Hypothalamus (tissue), 51 donors: ENCODE results near the gene CDC20.
A peak's percentile ranks its signal among the peaks of the same experiment; 100 is the strongest.
"Not testable (repeated sequence)": the region's sequence is repeated elsewhere in the genome, so short reads cannot be mapped to it uniquely, and the experiment has no call there.

Source experiments
- DNase-seq, 51 donors: peaks; one replicate each; lab custom pipeline; 2025; lab: John Stamatoyannopoulos, UW

The CDC20 gene

DNA sequence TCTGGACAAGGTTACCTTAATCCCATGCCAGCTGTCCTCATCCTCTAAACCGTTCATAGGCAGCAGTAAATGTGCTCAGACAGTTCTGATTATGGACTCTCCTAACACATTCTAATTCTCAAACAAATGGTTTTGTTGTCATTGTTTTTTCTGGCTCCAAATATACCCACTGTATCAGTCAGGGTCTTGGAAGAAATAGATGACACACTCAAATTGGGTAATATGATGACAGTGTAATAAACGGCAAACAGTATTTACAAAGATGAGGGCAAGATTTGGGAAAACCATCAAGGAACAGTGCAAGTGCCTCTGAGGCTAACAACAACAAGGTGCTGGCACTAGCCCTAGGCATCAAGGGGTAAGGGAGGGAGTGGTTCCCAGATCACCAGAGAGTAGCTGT lies 4.3 kb upstream of the CDC20 start:
- no peak for DNase-seq

DNA sequence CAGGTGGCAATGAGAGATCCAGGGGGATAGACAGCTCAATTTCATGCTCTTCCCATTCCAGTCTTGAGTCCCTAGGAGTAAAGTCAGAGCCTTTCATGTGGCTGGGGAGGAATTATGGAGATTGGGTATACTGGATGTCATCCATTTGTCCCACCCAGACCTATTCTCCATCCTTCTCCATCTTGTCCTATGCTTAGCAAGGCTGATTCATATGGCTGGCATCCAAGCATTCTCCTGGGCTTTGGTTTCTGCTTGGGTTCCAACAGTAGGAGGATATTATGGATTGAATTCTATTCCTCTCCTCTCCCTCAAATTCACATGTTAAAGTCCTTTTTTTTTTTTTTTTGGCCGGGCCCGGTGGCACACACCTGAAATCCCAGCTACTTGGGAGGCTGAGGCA lies 3.8 kb upstream of the CDC20 start:
- no peak for DNase-seq

DNA sequence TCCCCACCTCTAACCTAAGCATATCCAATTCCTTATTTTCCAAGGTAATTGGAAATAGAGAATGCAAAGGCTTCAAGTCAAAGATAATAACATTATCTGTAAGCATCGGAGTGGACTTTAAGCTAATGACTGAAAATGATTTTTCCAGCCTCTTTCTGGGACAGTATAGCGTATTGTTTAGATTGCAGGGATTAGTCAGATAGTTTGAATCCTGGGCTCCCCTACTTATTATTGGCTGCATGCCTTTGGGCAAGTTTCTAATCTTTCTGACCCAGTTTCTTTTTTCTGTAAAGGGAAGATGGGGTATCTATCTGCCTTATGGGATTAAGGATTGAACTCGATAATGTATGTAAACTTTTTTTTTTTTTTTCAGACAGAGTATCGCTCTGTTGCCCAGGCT lies 1.5 kb upstream of the CDC20 start:
- no peak for DNase-seq

GRCh38 chr1:43358121-43358745 lies 548 bp upstream of the CDC20 start:
- DNase-seq = peak in 4 of 51 donors; percentile 29 to 74 (median 54)

DNA sequence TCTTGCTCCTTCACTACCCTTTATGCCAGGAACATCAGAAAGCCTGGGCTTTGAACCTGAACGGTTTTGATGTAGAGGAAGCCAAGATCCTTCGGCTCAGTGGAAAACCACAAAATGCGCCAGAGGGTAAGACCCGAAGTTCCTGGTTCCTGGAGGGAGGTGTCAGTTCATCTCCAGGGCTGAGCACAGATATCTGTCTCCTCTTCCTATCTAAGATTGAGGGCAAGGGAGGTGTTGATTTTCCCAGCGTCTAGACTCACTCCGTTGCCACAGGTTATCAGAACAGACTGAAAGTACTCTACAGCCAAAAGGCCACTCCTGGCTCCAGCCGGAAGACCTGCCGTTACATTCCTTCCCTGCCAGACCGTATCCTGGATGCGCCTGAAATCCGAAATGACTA lies 915 bp downstream of the CDC20 start:
- no peak for DNase-seq

DNA sequence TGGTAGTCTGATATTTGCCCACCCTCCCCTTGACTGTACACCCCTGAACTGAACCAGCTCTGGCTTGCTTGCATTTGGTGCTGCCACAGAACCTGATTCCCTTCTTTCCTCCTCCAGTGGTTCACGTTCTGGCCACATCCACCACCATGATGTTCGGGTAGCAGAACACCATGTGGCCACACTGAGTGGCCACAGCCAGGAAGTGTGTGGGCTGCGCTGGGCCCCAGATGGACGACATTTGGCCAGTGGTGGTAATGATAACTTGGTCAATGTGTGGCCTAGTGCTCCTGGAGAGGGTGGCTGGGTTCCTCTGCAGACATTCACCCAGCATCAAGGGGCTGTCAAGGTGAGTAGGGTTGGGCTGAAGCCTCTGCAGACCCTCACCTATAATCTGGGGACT lies 1.8 kb downstream of the CDC20 start:
- no peak for DNase-seq

- no peak for DNase-seq
These were observed 4.6 kb downstream of the CDC20 start for GRCh38 chr1:43363283-43363934.

- no peak for DNase-seq
These were observed 5.2 kb downstream of the CDC20 start for GRCh38 chr1:43363935-43364525.

DNA sequence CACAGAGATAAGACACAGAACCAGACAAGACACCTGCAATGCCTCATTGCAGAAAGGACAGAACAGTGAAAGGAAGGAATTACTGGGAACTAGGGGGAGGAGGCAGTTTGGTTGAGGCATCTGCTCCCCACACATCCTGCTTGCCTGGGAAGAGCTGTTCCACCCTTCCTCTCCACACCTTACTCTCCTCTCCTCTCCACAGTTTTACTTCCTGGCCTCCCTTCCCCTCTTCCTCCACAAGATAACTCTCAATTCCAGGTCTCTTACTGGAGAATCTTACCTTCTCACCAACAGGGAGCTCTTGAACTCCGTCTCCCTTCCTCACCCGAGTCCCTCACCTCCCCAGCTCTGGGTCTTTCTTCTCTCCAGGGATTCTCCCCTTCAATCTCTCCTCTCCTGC lies 6.9 kb downstream of the CDC20 start:
- DNase-seq = no peak

DNA sequence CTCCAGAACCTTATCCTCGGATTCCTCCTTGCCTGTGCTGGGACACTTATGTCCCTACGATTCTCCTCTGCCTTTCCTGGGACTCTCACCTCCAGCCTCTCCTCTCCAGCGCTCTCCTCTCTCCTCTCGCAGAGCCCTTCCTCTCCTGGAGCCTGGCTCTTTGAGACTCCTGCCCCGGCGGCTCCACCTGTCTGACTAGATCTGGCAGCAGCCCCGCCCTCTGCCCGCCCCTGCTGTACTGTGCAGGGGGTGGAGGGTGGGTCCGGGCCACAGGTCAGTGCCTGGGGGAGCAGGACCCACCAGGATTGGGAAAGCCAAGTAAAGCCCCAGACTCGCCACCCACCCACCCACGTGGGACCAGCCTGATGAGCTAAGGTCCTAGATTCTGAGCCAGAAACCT lies 7.4 kb downstream of the CDC20 start:
- no peak for DNase-seq

GRCh38 chr1:43366601-43367025 lies 7.8 kb downstream of the CDC20 start:
- DNase-seq = no peak

DNA sequence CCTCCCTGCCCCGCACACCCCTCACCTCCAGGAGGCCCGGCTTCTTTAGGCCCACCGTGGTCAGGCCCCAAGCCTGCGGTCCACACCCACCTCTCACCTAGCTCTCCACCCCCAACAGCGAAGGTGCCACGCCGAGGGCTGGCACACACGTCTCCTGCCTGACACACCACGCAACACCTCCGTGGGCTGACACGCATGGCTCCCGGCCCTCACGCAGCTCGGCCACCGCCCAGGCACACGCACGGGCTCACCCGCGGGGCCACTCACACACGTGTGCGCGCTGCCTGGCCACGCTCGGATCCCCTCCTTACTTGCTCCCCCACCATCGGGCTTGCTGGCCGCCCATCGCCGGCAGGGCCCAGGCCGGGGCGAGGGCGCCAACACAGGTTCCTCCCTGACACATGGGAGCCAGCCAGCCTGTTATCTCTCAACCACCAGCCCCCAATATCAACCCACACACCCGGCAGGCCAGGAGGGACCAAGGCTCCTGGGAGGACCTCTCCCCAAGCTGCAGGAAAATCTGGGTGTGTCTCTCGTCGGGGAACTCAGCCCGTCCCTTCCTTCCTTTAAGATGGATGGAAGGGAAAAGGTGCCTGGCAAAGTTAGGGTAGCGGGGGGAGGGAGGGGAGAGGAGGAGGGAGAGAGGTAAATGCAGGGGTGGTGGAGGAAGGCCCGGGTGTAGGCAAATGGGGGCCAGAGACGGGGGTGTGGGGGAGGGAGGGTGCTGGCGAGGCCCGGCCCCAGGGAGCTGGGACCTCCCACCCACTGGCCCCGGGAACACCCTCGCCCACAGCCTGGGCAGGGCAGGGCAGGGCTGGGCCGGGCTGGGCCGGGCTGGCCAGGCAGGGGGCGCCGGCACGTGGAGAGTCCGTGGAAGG lies 8.5 kb downstream of the CDC20 start:
- DNase-seq = peak in 5 of 51 donors; percentile 10 to 35 (median 27)

DNA sequence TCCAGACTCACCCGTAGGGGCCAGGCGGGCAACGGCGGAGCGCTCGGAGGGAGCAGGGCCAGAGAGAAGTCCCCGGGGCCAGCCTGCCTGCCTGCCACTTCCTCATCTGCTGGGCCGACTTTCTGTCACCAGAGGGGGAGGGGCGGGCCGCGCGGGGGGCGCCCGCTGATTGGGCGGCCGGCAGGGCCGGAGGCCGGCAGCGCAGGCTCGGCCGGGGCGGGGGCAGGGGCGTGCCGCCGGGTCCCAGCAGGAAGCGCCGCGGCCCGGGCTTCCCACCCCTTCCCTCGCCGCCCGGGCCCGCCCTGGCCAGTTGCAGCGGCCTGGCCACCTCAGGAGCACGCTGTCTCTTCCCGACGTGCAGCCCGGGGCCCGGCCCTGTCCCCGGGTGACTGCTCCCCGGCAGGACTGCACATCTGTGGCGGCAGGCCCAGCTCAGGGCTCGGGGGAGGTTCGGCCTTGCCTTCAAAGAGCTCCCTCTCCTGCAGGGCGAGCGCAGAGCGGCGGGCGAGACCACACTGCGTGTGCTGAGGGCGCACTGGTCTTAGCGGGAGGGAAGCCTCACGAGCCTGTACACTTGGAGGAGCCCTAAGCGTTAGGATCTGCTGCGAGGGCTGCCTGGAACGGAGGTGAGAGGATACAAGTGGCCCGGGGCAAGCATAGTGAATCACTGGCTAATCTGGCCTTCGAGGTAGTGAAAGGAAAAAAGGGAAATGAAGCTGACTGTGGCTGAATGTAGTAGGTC lies 9.3 kb downstream of the CDC20 start, which contains the start of gene ELOVL1:
ELOVL1 (minus strand) TSS at position 108 of the 742 bp plus-strand sequence. CDS start 2,402 bp downstream, outside the sequence.
- DNase-seq = peak; percentile 30 to 94 (median 84)

- DNase-seq = peak in 1 of 51 donors; percentile 21
These were observed 9.9 kb downstream of the CDC20 start for GRCh38 chr1:43368646-43369020.

- not testable (repeated sequence) for DNase-seq
These were observed 11.0 kb downstream of the CDC20 start for GRCh38 chr1:43369779-43370178.

DNA sequence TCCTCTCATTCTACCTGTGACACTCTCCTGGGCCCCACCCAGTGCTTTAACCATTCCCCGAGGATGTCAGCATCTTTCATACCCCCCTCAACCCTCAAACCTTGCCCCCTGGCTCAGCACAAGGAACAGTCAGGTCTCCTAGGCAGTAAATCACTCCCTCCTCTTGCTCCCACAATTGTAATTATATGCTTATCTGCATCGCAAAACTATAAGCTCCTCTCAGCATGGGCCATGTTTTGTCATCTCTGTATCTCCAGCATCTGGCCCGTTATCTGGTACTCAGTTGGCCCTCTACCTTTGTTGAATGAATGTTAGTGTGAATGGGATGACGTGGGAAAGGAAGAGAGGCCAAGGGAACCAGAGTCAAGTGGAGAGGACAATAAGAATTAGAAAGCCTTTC lies 11.8 kb downstream of the CDC20 start:
- no peak for DNase-seq

GRCh38 chr1:43372172-43372571 lies 13.4 kb downstream of the CDC20 start:
- no peak for DNase-seq

DNA sequence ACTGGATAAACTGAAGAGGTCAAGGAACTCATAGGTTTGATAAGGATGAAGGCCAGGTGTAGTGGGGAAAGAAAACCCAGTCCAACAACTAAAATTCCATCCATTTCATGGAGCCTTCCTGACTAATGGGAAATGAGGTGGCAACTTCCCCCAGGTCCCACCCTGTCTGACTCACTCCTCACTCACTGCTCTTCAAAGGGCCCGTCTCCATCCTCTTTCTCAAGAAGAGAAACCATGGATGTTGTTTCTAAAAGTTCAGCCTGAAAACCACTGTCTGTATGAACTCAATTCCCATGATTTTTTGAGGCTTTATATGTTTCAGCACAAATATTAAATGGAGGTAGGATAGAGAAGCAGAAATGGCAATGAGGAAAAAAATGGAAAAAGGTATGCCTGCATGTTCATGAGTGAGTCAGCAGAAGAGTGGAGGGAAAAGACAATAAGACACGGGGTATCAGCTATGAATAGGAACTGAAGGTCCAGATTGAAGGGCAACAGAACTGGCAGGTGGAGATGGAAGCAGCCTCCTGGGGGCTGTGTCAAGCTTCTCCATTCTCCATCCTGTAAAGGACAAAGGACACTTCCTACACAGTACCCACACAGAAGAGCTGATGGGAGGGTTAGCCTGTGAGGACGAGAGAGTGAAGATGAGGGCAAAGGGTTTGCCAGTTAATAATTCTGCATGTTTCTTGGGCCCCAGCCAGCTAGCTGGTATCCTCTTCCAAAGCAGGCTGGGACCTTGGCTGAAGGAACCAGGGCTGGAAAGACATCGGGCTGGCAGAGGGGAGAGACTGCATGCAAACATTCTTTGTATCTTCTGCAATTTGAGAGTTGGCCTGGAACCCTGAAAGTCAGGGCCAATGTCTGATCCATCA lies 14.5 kb downstream of the CDC20 start:
- DNase-seq = peak in 1 of 51 donors; percentile 23

- no peak for DNase-seq
These were observed 18.0 kb downstream of the CDC20 start for GRCh38 chr1:43376723-43377235.
